GM21390 (cell line): ENCODE results near the gene NECTIN1.

Experiments
- ATAC-seq: cut with Tn5 transposase; IDR thresholded peaks from one replicate; pipeline ENCODE4 v1.9.1; 2021; ENCODE audit not compliant: unreplicated experiment

NECTIN1 gene

GRCh38 chr11:119624102-119624615, 104.8 kb downstream of the NECTIN1 start:
- ATAC-seq: no peak

- no peak for ATAC-seq
These were observed 105.3 kb downstream of the NECTIN1 start for GRCh38 chr11:119623682-119624081.

- no peak for ATAC-seq
These were observed 106.4 kb downstream of the NECTIN1 start for GRCh38 chr11:119622454-119623143.

- ATAC-seq: no peak
These were observed 109.3 kb downstream of the NECTIN1 start for GRCh38 chr11:119619665-119620064.

GRCh38 chr11:119618208-119618909, 110.6 kb downstream of the NECTIN1 start:
- no peak for ATAC-seq

GRCh38 chr11:119617340-119617713, 111.7 kb downstream of the NECTIN1 start:
- ATAC-seq: no peak

GRCh38 chr11:119616586-119617339, 112.2 kb downstream of the NECTIN1 start:
- ATAC-seq: no peak

GRCh38 chr11:119615882-119616196, 113.2 kb downstream of the NECTIN1 start:
- no peak for ATAC-seq

- peak; percentile 72 for ATAC-seq
These were observed 113.8 kb downstream of the NECTIN1 start for GRCh38 chr11:119615003-119615881.

- no peak for ATAC-seq
These were observed 114.6 kb downstream of the NECTIN1 start for GRCh38 chr11:119614222-119615002.

- no peak for ATAC-seq
These were observed 116.2 kb downstream of the NECTIN1 start for GRCh38 chr11:119612814-119613213.

- ATAC-seq: no peak
These were observed 118.1 kb downstream of the NECTIN1 start for GRCh38 chr11:119610836-119611426.

- no peak for ATAC-seq
These were observed 120.2 kb downstream of the NECTIN1 start for GRCh38 chr11:119608781-119609180.

- ATAC-seq: no peak
These were observed 120.8 kb downstream of the NECTIN1 start for GRCh38 chr11:119608201-119608600.

GRCh38 chr11:119607726-119608125, 121.3 kb downstream of the NECTIN1 start:
- no peak for ATAC-seq

- ATAC-seq: no peak
These were observed 123.8 kb downstream of the NECTIN1 start for GRCh38 chr11:119605137-119605665.

- ATAC-seq: no peak
These were observed 126.1 kb downstream of the NECTIN1 start for GRCh38 chr11:119602745-119603373.

- no peak for ATAC-seq
These were observed 129.0 kb downstream of the NECTIN1 start for GRCh38 chr11:119599864-119600541.
